Pancreas (tissue), 10 donors: ENCODE data around the gene TRIM9. TPM values are rescaled to one million over a fixed set of nuclear protein-coding genes. Genes with fewer than 3 reads are reported as not detected.

Source experiments
- ATAC-seq, 4 donors: fragments of 200-7000 bp; cut with Tn5 transposase; one replicate each; pipeline versions ENCODE4 v1.8.0 to v1.9.1; 2020; ENCODE audit warnings: mild to moderate bottlenecking in 4 of 4, moderate library complexity in 4 of 4
- DNase-seq, 6 donors: peaks; one replicate each; pipeline ENCODE4 v3.0.0-alpha.2; 2020
- FAIRE-seq: peaks from 2 replicates; lab custom pipeline; 2012; peaks lifted over from hg19 to GRCh38; lab: Jason Lieb, UNC
- H3K27ac ChIP-seq, 4 donors: fragments of 200-600 bp; sonication (generic); 1 replicate in 3 of 4; 2 replicates in 1 of 4; pipeline versions ENCODE4 v1.5.0 to v1.8.0; 2020
- H3K27me3 ChIP-seq, 4 donors: fragments of 200-600 bp; one replicate each; pipeline ENCODE4 v1.8.0; 2021
- H3K36me3 ChIP-seq, 3 donors: fragments of 200-600 bp; sonication (generic) in 1 of 3; one replicate each; pipeline versions ENCODE4 v1.5.0 to v1.8.0; 2020 to 2021
- H3K4me1 ChIP-seq, 3 donors: fragments of 200-600 bp; one replicate each; pipeline ENCODE4 v1.8.0; 2021
- H3K4me3 ChIP-seq, 4 donors: fragments of 200-600 bp; sonication (generic) in 2 of 4; one replicate each; pipeline versions ENCODE4 v1.5.0 to v1.8.0; 2020 to 2021
- H3K9me3 ChIP-seq, 4 donors: fragments of 200-600 bp; one replicate each; pipeline ENCODE4 v1.8.0; 2021
- WGBS, 2 donors: extraction: QIAGEN DNeasy Blood & Tissue Kit; methylation state at CpG; one replicate each; pipeline ENCODE4 v1.1.7; 2013; 5-methylcytosine and 5-hydroxymethylcytosine counted together
- intact Hi-C, 3 donors: fragments of 100-400 bp; cut with DNase I; formaldehyde crosslinking; loops; one replicate each; pipeline versions ENCODE4 v1.11.1 to v1.14.2; 2022
- polyA plus RNA-seq, 2 donors: library from polyadenylated mRNA; stranded (reverse); fragments of 200-250 nt; gene quantifications; one replicate each; pipeline ENCODE4 v1.2.3, GENCODE V29; 2013
- total RNA-seq, 6 donors: library from RNA; stranded (reverse); fragmentation: NEBNext Ultra II Directional in 4 of 6; extraction: Animal tissue kit (Norgen Biotek cat#: 25700) in 4 of 6; gene quantifications; one replicate each; pipeline versions ENCODE4 v1.2.1 to v1.2.4, GENCODE V29; 2021 to 2023
- TF ChIP-seq, protein P1 (sequence below), 4 donors: fragments of 200-600 bp; sonication (generic) in 3 of 4; IDR thresholded peaks; one replicate each; pipeline versions ENCODE4 v1.5.0 to v1.8.0; 2021; ENCODE audit warnings: antibody characterized with exemption in 4 of 4
- donor health status: healthy with polysubstance abuse.
- donor health status: DM: no; HTN: no; CAD: no; lungs with moderate emphysema.
- donor health status: DM: no; HTN: no; CAD: no.
- donor health status: control.
- donor health status: control.
- donor health status: Bipolar disorder and iron deficiency.
- donor health status: DM: yes; HTN: yes; CAD: no.
- donor health status: DM: no; HTN: no; CAD: no.
- donor health status: DM: no; HTN: no; CAD: no.
- donor health status: DM: yes; HTN: yes; CAD: no.

The TRIM9 gene
- total and polyA plus RNA-seq, 8 donors = 0.25 to 3.4 (median 0.79) TPM

DNA sequence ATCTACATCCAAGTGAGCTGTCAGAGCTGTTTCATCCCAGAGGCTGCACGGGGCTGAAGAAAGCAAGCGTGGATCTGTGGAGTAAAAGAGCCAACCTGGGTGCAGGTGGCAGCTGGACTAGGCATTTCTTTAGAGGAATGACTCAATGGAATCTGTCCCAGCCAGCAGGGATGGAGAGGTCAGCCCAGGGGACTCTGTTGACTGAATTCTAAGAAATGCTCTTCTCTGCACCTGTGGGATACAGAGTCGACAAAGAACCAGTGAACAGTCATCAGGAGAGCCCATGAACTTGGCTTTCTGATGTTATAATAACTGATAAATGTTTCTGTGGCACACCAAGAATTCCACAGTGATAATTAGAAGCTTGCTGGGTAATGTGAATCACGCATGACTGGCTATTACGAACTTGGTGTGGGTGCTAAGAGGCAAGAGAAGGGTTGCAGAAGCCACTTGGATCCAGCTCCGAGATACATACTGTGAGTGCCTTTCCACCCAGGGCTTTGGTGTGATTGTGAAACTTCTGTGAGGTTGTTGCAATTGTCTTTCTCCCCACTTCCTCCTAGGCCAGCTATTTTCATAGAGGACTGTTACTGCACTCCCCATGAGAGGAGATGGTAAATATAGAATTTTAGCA lies 166.8 kb downstream of the TRIM9 start:
- no peak for FAIRE-seq
- intact Hi-C loops = no loop called here
- TF ChIP-seq, protein P1, sequence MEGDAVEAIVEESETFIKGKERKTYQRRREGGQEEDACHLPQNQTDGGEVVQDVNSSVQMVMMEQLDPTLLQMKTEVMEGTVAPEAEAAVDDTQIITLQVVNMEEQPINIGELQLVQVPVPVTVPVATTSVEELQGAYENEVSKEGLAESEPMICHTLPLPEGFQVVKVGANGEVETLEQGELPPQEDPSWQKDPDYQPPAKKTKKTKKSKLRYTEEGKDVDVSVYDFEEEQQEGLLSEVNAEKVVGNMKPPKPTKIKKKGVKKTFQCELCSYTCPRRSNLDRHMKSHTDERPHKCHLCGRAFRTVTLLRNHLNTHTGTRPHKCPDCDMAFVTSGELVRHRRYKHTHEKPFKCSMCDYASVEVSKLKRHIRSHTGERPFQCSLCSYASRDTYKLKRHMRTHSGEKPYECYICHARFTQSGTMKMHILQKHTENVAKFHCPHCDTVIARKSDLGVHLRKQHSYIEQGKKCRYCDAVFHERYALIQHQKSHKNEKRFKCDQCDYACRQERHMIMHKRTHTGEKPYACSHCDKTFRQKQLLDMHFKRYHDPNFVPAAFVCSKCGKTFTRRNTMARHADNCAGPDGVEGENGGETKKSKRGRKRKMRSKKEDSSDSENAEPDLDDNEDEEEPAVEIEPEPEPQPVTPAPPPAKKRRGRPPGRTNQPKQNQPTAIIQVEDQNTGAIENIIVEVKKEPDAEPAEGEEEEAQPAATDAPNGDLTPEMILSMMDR (IDR thresholded peaks at IDR 0.05) = no peak

GRCh38 chr14:50926851-50927386 lies 168.0 kb downstream of the TRIM9 start:
- no peaks in the 10 kb centered on the region for H3K27me3 ChIP-seq
- WGBS, 2 donors = 84 to 85% methylated on average over 3 of the region's 3 CpGs
- no peak for DNase-seq
- H3K27ac ChIP-seq = peak overlapping the region in 1 of 4 donors; percentile 5
- H3K9me3 ChIP-seq = no peaks in the 10 kb centered on the region
- peak in 2 of 4 donors; percentile 53 to 55 for ATAC-seq
- H3K4me1 ChIP-seq = peaks cover 0 to under 1% (median 0%) of the 10 kb centered on the region in 3 donors
- FAIRE-seq = no peak
- H3K36me3 ChIP-seq = no peaks in the 10 kb centered on the region
- intact Hi-C loops = no loop called here
- TF ChIP-seq, protein P1 (IDR thresholded peaks at IDR 0.05) = no peak
- H3K4me3 ChIP-seq = no peak overlapping the region

More for the DNA sequence above, 166.8 kb downstream of the TRIM9 start:
- no peaks in the 10 kb centered on the region for H3K9me3 ChIP-seq
- WGBS, 2 donors = 92 to 94% methylated on average over 6 of the region's 6 CpGs
- H3K27me3 ChIP-seq = no peaks in the 10 kb centered on the region
- no peak overlapping the region for H3K27ac ChIP-seq
- DNase-seq = no peak
- H3K4me1 ChIP-seq = peaks cover 0 to 3% (median 0%) of the 10 kb centered on the region in 3 donors
- no peaks in the 10 kb centered on the region for H3K36me3 ChIP-seq
- peak in 2 of 4 donors; percentile 71 to 79 for ATAC-seq
- H3K4me3 ChIP-seq = no peak overlapping the region

Other genes starting within 250 kb of the TRIM9 start
- gene ABHD12B, start 223.1 kb downstream of the TRIM9 start, total RNA-seq = under 1 TPM in 1 of 6 donors, not detected in 5; 0.16 TPM
- gene ABHD12B, start 223.1 kb downstream of the TRIM9 start, polyA plus RNA-seq = not detected
- gene PYGL, start 150.6 kb downstream of the TRIM9 start, total RNA-seq = 10 to 100 TPM in 1 of 6 donors, 1 to 10 TPM in 5; 2.6 to 17.8 (median 6.0) TPM
- 1 to 10 TPM; 4.0 to 5.0 TPM for gene PYGL, start 150.6 kb downstream of the TRIM9 start, polyA plus RNA-seq
- gene TMX1, start 145.1 kb upstream of the TRIM9 start, total RNA-seq = 10 to 100 TPM in 5 of 6 donors, 1 to 10 TPM in 1; 9.1 to 22.5 (median 16.1) TPM
- 10 to 100 TPM in 1 of 2 donors, 1 to 10 TPM in 1; 3.0 to 12.1 TPM for gene TMX1, start 145.1 kb upstream of the TRIM9 start, polyA plus RNA-seq